Measurements from ENCODE around the gene LGALS12. TPM values are rescaled to one million over a fixed set of nuclear protein-coding genes. Genes with fewer than 3 reads are reported as not detected.

LGALS12 gene
- polyA plus RNA-seq, 3 donors: 6.8 to 16.3 (median 13.5) TPM

DNA sequence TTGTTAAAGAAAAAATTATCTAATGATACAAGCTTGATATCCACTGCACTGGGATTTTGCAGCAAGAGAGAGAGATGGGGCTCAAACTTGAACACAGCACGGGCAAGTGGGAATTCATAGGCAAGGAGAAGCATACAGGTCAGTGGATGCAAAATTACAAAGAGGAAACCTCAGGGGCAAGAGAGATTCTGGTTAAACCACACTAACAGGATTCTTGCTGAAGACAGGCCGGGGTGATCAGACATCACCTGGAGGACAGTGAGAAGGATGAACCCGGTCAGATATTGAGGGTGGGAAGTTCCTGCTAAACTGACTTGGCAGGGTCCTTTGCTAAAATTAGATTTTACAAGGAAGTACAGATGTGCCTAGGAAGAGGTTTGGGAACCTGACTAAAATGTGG, 28.2 kb downstream of the LGALS12 start:
- DNase-seq: no peak
- H3K4me2 ChIP-seq (replicated peaks; ENCODE audit: extremely low read depth, low read length, poor library complexity, severe bottlenecking): no peak overlapping the region
- Mint-ChIP-seq H3K9me3 (no peaks in the 10 kb centered on the region), H3K36me3 (peaks cover 4 to 7% of the 10 kb centered on the region in 2 donors), H3K27ac (peak overlapping the region in 1 of 7 donors; percentile 65), H3K4me1 (peaks cover 42% of the 10 kb centered on the region), H3K4me3 (no peak overlapping the region), H3K27me3 (ENCODE audit: low read depth in 3 of 3) (peaks cover 5 to 10% (median 7%) of the 10 kb centered on the region in 3 donors)
- no peak overlapping the region for H3K4me3 ChIP-seq (replicated peaks in 1 of 3; ENCODE audit: low read depth in 2 of 3, low read length in 3 of 3)
- WGBS (ENCODE audit: insufficient coverage): 44% methylated on average over 3 of the region's 3 CpGs
- TF ChIP-seq, protein P1, sequence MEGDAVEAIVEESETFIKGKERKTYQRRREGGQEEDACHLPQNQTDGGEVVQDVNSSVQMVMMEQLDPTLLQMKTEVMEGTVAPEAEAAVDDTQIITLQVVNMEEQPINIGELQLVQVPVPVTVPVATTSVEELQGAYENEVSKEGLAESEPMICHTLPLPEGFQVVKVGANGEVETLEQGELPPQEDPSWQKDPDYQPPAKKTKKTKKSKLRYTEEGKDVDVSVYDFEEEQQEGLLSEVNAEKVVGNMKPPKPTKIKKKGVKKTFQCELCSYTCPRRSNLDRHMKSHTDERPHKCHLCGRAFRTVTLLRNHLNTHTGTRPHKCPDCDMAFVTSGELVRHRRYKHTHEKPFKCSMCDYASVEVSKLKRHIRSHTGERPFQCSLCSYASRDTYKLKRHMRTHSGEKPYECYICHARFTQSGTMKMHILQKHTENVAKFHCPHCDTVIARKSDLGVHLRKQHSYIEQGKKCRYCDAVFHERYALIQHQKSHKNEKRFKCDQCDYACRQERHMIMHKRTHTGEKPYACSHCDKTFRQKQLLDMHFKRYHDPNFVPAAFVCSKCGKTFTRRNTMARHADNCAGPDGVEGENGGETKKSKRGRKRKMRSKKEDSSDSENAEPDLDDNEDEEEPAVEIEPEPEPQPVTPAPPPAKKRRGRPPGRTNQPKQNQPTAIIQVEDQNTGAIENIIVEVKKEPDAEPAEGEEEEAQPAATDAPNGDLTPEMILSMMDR (IDR thresholded peaks at IDR 0.05): no peak
- H3K4me1 ChIP-seq (ENCODE audit: control insufficient read depth in 1 of 2, insufficient read depth in 2 of 2, low read length in 2 of 2): peaks cover 25 to 37% of the 10 kb centered on the region in 2 donors
- H3K27me3 ChIP-seq (ENCODE audit: control insufficient read depth in 2 of 2, insufficient read depth in 2 of 2, low read length in 2 of 2): no peaks in the 10 kb centered on the region
- intact Hi-C loops (cut with micrococcal nuclease): no loop called here
- no peaks in the 10 kb centered on the region for H3K9me3 ChIP-seq (replicated peaks in 1 of 2; ENCODE audit: control insufficient read depth in 1 of 2, insufficient read depth in 1 of 2, low read length in 2 of 2)
- H4K20me1 ChIP-seq (ENCODE audit: insufficient read depth, low read length): no peaks in the 10 kb centered on the region
- H3K9ac ChIP-seq (ENCODE audit: insufficient read depth, low read length, poor library complexity, severe bottlenecking): no peak overlapping the region
- H2AFZ ChIP-seq (ENCODE audit: insufficient read depth, low read depth, low read length, poor library complexity, severe bottlenecking): no peak overlapping the region
- H3K27ac ChIP-seq (ENCODE audit: low read depth in 1 of 2, low read length in 2 of 2): no peak overlapping the region
- no peaks in the 10 kb centered on the region for H3K36me3 ChIP-seq (replicated peaks in 1 of 2; ENCODE audit: control insufficient read depth in 1 of 2, insufficient read depth in 2 of 2, low read length in 2 of 2)
- H3K79me2 ChIP-seq (ENCODE audit: insufficient read depth, low read length): no peaks in the 10 kb centered on the region

DNA sequence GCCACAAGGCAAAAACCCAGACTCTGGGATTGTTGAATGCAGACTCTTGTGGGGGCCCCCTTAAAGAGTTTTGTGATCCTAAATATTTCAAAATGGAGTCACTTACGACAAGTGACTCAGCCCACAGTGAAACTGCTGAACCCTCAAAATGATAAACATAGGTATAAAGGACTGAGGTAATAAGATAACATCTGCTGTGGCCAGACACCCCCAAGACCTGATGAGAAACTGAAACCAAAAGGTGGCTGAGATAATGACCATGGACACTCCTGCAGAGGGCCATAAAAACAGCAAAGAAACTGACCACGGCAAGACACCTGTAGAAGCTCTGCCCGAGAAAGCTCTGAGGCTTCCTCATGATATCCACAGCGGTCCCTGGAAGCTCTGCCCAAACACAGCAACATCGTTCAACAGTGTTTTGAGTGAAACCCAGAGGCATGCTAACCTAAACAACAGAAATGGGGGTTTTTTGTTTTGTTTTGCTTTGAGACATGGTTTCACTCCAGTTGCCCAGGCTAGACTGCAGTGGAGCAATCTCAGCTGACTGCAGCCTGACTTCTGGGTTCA, 29.1 kb downstream of the LGALS12 start:
- H3K4me1 Mint-ChIP-seq: peaks cover 43% of the 10 kb centered on the region
- intact Hi-C loops (cut with micrococcal nuclease): no loop called here
- peaks cover 4 to 10% (median 5%) of the 10 kb centered on the region in 3 donors for H3K27me3 Mint-ChIP-seq (ENCODE audit: low read depth in 3 of 3)
- Histone ChIP-seq H3K27ac (ENCODE audit: low read depth in 1 of 2, low read length in 2 of 2) (no peak overlapping the region), H3K27me3 (ENCODE audit: control insufficient read depth in 2 of 2, insufficient read depth in 2 of 2, low read length in 2 of 2) (no peaks in the 10 kb centered on the region), H2AFZ (ENCODE audit: insufficient read depth, low read depth, low read length, poor library complexity, severe bottlenecking) (no peak overlapping the region), H3K9ac (ENCODE audit: insufficient read depth, low read length, poor library complexity, severe bottlenecking) (no peak overlapping the region), H4K20me1 (ENCODE audit: insufficient read depth, low read length) (no peaks in the 10 kb centered on the region), H3K4me3 (replicated peaks in 1 of 3; ENCODE audit: low read depth in 2 of 3, low read length in 3 of 3) (no peak overlapping the region), H3K36me3 (replicated peaks in 1 of 2; ENCODE audit: control insufficient read depth in 1 of 2, insufficient read depth in 2 of 2, low read length in 2 of 2) (no peaks in the 10 kb centered on the region), H3K4me1 (ENCODE audit: control insufficient read depth in 1 of 2, insufficient read depth in 2 of 2, low read length in 2 of 2) (peaks cover 25 to 37% of the 10 kb centered on the region in 2 donors), H3K4me2 (replicated peaks; ENCODE audit: extremely low read depth, low read length, poor library complexity, severe bottlenecking) (no peak overlapping the region), H3K79me2 (ENCODE audit: insufficient read depth, low read length) (no peaks in the 10 kb centered on the region), H3K9me3 (replicated peaks in 1 of 2; ENCODE audit: control insufficient read depth in 1 of 2, insufficient read depth in 1 of 2, low read length in 2 of 2) (no peaks in the 10 kb centered on the region)
- WGBS (ENCODE audit: insufficient coverage): 87% methylated on average over 3 of the region's 5 CpGs
- DNase-seq: no peak
- H3K9me3 Mint-ChIP-seq: no peaks in the 10 kb centered on the region
- TF ChIP-seq, protein P1 (IDR thresholded peaks at IDR 0.05): no peak
- H3K27ac Mint-ChIP-seq: peak overlapping the region in 1 of 7 donors; percentile 26
- H3K36me3 Mint-ChIP-seq: peaks cover 4 to 7% of the 10 kb centered on the region in 2 donors
- no peak overlapping the region for H3K4me3 Mint-ChIP-seq

All from CD14-positive monocyte (primary cell).